Activated naive CD4-positive, alpha-beta T cell treated with Interleukin-2 at 50 U/mL for 16 hours (primary cell): ENCODE measurements around the gene KPNA6.
A peak's percentile ranks its signal among the peaks of the same experiment; 100 is the strongest.

ENCODE experiments used
- DNase-seq: peaks from one replicate; pipeline ENCODE4 v3.0.0-alpha.2; 2020

KPNA6 gene

GRCh38 chr1:32194984-32195383, 87.1 kb downstream of the KPNA6 start:
- DNase-seq: no peak

- DNase-seq: no peak
Observed at GRCh38 chr1:32195531-32195930, 87.7 kb downstream of the KPNA6 start.

GRCh38 chr1:32195972-32196823, 88.3 kb downstream of the KPNA6 start:
- no peak for DNase-seq

- no peak for DNase-seq
Observed at GRCh38 chr1:32197074-32197473, 89.2 kb downstream of the KPNA6 start.

- no peak for DNase-seq
Observed at GRCh38 chr1:32197837-32198236, 90.0 kb downstream of the KPNA6 start.

GRCh38 chr1:32198237-32199042, 90.6 kb downstream of the KPNA6 start:
- DNase-seq: no peak

GRCh38 chr1:32199043-32199716, 91.3 kb downstream of the KPNA6 start:
- DNase-seq: no peak

GRCh38 chr1:32199717-32200072, 91.8 kb downstream of the KPNA6 start:
- DNase-seq: no peak

- peak; percentile 52 for DNase-seq
Observed at GRCh38 chr1:32200226-32201010, 92.6 kb downstream of the KPNA6 start, which contains the start of gene CCDC28B. TSS of gene CCDC28B (plus strand) at chr1:32200595. CDS start at chr1:32201936, 1,341 bp downstream.

- peak; percentile 76 for DNase-seq
Observed at GRCh38 chr1:32201011-32201855, 93.4 kb downstream of the KPNA6 start.

GRCh38 chr1:32204943-32205361, 97.1 kb downstream of the KPNA6 start:
- no peak for DNase-seq

- DNase-seq: peak; percentile 84
Observed at GRCh38 chr1:32205401-32206370, 97.8 kb downstream of the KPNA6 start, which contains the start of gene IQCC. TSS of gene IQCC (plus strand) at chr1:32205671. CDS start at chr1:32205682, 11 bp downstream.

- DNase-seq: no peak
Observed at GRCh38 chr1:32208469-32208868, 100.6 kb downstream of the KPNA6 start.

- no peak for DNase-seq
Observed at GRCh38 chr1:32208891-32209328, 101.1 kb downstream of the KPNA6 start, which contains the start of gene DCDC2B. TSS of gene DCDC2B (plus strand) at chr1:32209089. CDS start at chr1:32209094, 5 bp downstream.

GRCh38 chr1:32215629-32216480, 108.0 kb downstream of the KPNA6 start:
- peak; percentile 63 for DNase-seq

GRCh38 chr1:32216566-32216965, 108.7 kb downstream of the KPNA6 start:
- DNase-seq: no peak

- no peak for DNase-seq
Observed at GRCh38 chr1:32219022-32219421, 111.2 kb downstream of the KPNA6 start.

- no peak for DNase-seq
Observed at GRCh38 chr1:32220746-32221580, 113.1 kb downstream of the KPNA6 start.
